ENCODE data around the gene PHLDB2.

Gene PHLDB2

GRCh38 chr3:112002096-112002971 is 143.3 kb downstream of the PHLDB2 start:
- DNase-seq: peak; percentile 47 to 59

GRCh38 chr3:112003321-112004080 is 144.4 kb downstream of the PHLDB2 start:
- DNase-seq: no peak

DNA sequence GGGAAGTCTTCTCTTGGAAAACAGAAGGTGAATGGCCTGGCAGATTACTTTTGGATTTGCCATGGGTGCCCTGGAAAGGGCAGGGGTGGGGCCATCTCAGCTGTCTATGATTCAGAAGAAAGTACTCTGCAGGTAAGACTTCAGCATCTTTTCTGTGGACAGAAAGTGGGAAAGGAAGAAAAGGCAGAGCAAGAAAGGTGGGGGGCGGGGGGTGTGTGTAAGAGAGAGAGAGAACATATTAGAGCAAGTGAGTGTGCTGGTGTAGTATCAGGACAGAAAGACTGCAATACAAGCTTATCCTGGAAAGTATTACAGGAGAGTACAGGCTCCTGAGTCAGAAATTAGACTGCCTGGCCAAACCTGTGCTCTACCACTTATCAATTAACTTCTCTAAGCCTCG is 145.1 kb downstream of the PHLDB2 start:
- DNase-seq: no peak

GRCh38 chr3:112004669-112005068 is 145.6 kb downstream of the PHLDB2 start:
- DNase-seq: no peak

DNA sequence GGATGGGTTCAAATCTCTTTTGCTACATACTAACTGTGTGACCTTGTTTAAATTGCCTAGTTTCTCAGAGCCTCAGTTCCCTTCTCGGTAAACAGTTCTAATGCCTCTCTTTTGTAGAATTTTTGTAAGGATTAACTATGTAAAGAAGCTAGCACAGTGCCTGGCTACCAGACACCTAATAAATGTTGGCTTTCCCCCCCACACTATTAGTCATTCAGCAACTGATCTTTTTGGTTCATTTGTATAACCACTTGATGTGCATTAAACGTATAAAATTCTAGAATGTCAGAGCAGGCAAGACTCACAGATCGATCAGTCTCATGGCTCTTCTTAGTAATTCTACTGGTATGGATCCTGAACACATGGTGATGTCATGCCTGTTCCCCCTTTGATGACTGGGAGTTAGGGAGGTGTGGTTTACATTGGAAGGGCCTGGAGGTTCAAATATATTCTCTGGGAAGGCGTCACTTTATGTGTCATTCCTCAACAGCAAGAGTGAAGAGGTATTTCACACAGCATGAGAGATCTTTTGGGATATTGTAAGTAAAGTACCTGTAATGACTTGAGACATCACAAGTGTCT is 146.1 kb downstream of the PHLDB2 start:
- DNase-seq: no peak

DNA sequence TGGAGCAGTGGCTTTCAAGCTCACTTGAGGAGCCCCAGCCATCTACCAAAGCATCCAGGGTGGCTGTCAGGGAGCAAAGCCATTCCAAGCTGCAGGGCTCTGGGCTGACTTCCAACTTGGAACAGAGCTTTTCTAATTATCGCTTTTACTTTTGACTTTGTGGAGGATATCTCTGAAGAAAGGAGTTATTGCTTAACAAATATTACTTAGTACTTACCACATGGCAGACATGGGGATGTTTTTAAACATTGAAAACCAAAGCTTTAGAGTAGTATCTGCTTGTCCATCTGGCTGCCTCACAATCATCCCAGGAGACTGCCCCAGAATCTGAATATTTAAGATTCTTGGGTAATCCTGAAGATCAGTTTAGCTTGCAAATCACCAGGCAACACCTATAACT is 148.6 kb downstream of the PHLDB2 start:
- DNase-seq: no peak

GRCh38 chr3:112009670-112010069 is 150.6 kb downstream of the PHLDB2 start:
- no peak for DNase-seq

DNA sequence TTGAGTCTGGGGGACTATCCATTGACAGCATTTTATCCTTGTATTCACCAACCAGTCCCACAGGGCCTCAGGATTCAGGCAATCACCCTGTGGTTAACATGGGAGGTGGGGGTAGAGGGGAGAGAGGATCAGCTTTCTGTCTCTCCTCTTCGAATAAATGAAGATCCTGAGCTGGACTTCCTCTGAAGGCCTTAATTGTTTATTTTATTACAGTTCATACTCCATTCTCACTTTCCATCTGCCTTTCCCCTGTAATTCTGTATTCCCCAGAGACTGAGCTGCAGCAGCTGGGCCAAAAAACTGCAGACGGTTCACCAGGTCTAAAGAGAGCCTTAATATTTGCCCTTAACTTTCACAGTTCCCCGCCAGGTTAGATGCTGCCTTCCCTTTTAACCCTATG is 151.6 kb downstream of the PHLDB2 start:
- no peak for DNase-seq

DNA sequence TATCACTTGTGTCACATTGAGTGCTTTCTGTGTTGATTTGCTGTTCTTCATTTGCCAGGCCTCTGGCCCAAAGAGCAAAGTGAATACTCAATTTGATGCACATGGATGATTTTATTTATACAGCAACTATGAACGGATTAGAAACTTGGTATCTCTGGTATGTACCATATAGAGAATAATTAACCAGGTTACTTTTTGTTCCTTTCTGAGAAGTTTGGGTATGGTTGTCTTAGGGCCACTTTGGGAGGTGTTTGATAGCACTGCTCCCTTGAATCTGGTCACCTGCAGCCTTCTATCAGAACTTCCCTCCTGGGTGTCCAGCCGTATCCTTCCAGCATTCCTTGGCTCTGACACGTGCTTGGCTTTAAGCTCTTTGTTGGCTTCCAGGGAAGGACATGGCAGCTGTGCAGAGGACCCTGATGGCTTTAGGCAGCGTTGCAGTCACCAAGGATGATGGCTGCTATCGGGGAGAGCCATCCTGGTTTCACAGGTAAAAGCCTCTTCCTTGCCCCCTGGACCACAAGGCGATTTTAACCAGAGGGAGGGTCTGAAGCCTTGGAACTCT is 152.4 kb downstream of the PHLDB2 start:
- no peak for DNase-seq

DNA sequence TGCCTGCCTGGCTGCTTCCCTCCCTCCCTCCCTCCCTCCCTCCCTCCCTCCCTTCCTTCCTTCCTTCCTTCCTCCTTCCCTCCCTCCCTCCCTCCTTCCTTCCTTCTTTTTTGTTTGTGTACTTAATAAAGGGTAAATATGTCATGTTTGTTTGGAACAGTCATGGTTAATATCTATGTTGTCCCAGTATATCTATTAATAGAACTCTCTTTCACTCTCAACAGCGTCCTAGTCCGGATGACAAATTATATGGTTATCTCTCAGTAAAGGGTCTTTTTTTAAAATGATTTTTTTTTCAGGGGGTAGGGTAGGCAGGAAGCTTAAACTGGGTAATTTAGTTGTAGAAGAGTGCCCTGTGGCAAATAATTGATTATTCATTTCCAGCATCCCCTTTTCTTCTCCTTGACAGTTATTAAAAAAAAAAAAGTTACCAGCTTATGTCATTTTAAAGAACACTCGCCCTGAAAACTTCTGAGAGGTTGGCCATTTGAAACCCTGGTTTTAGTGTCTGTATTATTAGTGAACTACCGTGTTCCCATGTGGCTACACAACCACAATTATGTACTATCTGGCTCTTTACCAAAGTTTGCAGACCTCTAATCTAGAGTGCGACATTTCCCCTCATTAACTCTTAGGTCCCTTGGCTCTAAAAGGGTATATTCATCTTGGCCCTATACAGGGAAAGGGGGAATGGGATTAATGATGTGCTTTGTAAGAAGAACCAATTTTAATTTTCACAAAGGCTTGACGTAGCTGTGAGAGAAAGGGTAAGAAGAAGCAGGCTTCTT is 153.3 kb downstream of the PHLDB2 start:
- DNase-seq: no peak

GRCh38 chr3:112013058-112013783 is 154.2 kb downstream of the PHLDB2 start:
- DNase-seq: peak; percentile 66 to 75

DNA sequence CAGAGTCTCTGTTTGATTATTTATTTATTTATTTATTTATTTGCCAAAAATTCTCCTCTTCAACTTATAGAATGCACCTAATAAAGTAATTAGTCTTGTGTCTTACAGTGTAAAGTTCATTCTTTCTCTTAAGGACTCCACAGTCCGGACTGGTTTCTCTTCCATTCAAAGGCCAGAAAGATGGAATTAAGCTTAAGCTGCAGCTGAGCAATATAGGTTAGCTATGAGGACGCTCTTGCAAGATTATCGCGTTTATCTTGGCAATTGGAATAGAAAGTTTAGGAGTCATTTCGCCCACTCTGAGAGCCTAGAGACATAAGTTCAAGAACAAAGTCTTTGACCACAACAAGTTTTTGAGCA is 154.7 kb downstream of the PHLDB2 start:
- no peak for DNase-seq

DNA sequence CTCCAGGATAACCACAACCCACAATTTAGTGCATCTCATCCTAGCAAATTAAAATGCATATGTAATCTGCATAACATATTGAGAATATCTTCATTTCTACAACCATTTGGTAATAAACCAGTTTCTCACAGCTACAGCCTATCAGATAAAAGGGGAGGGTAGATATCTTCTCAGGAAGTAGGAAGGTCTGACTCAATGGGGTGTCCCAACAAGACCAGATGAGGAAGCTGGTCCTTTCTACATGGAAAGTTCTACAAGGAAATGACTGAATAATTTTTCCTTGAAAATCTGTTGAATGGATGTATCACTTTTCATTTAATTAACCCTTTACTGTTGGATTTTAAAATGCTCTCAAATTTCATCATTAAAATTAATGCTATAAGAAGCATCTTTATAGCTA is 158.0 kb downstream of the PHLDB2 start:
- no peak for DNase-seq

- no peak for DNase-seq
Observed at GRCh38 chr3:112018712-112019111, 159.6 kb downstream of the PHLDB2 start.

GRCh38 chr3:112019716-112020115 is 160.7 kb downstream of the PHLDB2 start:
- no peak for DNase-seq

DNA sequence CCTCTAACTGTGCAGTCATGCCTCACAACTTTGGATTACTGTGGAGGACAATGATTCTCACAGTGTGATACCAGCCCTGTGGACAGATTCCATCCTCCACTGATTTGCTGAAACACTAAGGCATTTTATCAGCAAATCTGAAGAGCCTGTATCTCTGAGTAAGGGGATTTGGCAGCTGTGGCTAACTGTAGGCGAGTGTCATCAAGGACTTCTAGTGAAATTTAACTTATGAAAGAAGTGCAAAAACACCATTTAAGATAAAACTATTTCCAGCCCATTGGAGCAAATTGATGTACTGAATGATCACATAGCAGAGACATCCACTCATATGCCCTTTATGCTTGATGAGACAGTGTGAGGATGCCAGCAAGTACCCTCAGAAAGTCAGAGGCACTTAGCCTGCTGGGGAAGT is 161.6 kb downstream of the PHLDB2 start:
- no peak for DNase-seq

All from activated CD4-positive, alpha-beta T cell treated with anti-CD3 and anti-CD28 coated beads, Interleukin-2, amount 50 U/mL, for 48 hours (primary cell).